ENCODE data around the gene PUSL1.
A peak's percentile ranks its signal among the peaks of the same experiment; 100 is the strongest.

Gene PUSL1

DNA sequence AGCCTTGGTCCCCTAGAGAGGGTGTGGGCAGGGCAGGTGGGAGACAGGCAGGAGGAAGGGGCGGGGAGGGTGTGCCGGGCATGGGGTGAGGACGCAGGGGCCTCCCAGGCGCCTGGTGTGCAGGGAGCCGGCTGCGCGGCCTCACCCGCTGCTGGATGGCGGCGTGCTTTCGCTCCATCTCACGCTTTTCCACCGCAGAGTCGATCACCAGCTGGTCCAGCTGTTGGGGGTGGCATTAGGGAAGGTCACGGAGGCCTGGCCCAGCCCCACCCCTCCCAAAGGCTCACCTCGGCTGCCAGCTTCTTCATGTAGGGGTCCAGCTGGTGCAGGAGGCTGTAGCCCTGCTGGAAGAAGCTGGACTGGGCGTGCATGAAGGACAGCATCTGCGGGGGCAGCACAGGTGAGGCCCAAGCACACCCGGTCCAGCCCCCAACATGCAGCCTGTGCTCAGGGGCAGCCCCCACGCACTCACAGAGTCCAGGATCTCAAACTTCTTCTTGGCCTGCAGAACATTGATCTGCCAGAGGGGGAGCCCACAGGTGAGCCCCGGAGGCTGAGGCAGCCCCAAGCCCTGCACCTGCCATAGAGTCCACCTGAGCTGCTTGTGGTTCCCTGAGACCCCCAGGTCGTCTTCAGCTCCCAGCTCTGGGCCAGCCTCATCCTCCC lies 8.6 kb upstream of the PUSL1 start:
- no peak for DNase-seq (ENCODE audit: low read depth)
- H3K4me3 ChIP-seq (ENCODE audit: control insufficient read depth, low read depth, low read length) = no peak overlapping the region
- TF ChIP-seq CTCF (IDR thresholded peaks at IDR 0.05; ENCODE audit: control insufficient read depth, insufficient read depth, low read depth, low read length, missing control alignments) = peak; percentile 23

GRCh38 chr1:1300352-1300739 lies 8.1 kb upstream of the PUSL1 start:
- no peak for TF ChIP-seq CTCF (IDR thresholded peaks at IDR 0.05; ENCODE audit: control insufficient read depth, insufficient read depth, low read depth, low read length, missing control alignments)
- no peak for DNase-seq (ENCODE audit: low read depth)
- H3K4me3 ChIP-seq (ENCODE audit: control insufficient read depth, low read depth, low read length) = no peak overlapping the region

DNA sequence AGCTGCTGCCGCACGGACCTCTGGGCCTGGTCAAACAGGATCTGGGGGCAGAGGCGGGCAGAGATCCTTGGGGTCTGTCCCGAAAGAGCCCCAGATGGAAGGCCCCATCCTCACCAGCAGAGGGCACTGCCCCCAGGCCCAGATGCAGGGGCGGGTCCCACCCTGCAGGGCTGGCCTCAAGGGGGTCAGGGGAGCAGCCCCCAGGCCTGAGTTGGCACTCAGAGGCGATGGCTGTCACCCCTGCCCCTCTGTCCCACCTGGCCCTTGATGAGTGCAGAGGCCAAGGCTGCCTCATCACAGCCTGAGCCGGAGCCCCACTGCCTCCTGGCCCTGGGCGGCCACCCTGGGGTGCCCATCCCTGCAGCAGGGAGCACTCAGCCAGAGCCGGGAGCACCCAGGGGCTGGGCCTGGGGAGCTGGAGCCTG lies 6.4 kb upstream of the PUSL1 start:
- peak; percentile 53 for TF ChIP-seq CTCF (IDR thresholded peaks at IDR 0.05; ENCODE audit: control insufficient read depth, insufficient read depth, low read depth, low read length, missing control alignments)
- no peak overlapping the region for H3K4me3 ChIP-seq (ENCODE audit: control insufficient read depth, low read depth, low read length)
- DNase-seq (ENCODE audit: low read depth) = no peak

DNA sequence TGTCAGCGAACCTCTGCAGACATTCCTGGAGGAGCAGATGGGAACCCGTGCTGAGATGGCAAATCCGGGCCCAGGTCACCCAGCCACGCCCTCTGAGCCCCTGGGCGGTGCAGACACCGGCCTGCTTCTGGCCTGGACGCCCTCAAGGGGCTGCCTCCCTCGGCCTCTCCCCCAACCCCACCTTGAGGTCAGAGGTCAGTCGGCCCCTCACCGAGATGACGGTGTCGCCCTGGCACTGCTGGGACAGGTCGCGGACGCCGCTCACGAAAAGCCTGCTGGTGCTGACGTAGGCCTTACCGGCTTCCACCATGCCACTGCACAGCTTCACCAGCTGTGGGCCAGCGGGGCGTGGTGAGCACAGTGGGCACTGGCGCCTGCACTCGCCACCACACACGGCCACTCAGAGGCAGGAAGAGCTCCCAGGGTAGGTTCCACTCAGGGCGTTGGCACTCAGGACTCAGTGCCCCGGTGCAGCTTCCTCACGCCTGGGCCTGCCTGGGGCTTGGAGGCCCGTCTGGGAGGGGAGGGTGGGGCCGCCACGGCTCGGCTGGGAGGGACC lies 5.4 kb upstream of the PUSL1 start:
- H3K4me3 ChIP-seq (ENCODE audit: control insufficient read depth, low read depth, low read length) = no peak overlapping the region
- no peak for TF ChIP-seq CTCF (IDR thresholded peaks at IDR 0.05; ENCODE audit: control insufficient read depth, insufficient read depth, low read depth, low read length, missing control alignments)
- no peak for DNase-seq (ENCODE audit: low read depth)

DNA sequence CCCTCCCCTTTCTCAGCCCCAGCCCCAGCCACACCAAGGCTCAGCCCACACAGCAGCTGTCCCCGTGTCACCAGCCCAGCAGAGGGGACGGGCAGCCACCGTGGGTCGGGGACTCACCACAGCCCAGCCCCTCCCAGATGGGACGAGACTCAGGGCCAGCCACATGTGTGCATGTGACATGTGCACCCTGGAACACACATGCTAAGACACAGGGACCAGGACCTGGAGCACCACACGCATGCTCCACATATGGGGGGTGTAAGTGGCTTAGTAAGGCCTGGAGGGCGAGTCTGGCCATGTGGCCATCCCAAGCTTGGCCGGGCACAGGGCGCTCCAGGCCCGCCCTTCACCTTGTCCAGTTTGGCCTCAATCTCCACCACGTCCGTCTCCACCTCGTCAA lies 4.7 kb upstream of the PUSL1 start:
- no peak for TF ChIP-seq CTCF (IDR thresholded peaks at IDR 0.05; ENCODE audit: control insufficient read depth, insufficient read depth, low read depth, low read length, missing control alignments)
- DNase-seq (ENCODE audit: low read depth) = no peak
- no peak overlapping the region for H3K4me3 ChIP-seq (ENCODE audit: control insufficient read depth, low read depth, low read length)

DNA sequence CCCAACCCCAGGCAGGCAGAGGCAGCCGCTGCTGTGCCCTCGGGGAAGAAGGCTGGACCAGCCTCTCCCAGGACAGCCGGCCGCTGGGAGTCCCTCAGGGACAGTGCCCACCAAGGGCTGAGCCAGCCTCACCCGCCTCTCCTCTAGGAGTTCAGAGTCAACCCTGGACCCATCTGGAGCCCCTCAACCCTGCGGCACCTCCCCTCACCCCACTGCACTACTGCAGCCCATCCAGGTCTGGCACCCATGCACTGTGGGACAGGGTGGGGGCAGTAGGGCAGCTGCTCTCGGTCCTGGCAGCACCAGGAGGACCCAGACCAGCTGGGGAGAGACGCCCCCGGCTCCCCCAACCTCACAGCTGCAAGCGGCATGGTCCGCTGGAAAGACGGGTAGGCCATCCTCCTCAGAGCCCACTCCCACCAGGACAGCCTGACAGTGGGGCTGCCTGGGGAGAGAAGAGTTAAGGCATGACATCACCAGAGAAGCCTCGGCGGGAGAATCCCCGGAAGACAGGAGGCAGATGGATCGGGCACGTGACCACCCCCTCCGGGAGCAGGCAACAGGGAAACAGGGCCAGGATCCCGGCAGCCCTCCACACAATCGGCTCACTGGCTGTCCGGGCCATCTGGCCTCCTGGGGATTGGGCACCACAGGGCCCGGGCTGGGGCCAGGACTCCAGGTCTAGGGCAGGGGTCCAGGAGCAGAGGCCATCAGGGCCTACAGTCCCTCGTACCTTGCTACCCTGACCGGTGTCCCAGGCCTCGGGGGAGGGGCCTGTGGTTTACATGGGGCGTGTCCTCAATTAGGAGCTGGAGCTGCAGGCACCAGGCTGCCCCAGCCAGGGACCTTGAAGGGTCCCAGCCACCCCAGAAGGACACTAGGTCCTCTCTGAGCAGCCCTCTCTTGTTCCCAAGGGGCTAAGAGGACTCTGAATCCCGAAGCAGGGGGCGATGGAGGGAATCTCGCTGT lies 3.8 kb upstream of the PUSL1 start:
- peak; percentile 31 for DNase-seq (ENCODE audit: low read depth)
- H3K4me3 ChIP-seq (ENCODE audit: control insufficient read depth, low read depth, low read length) = peak overlapping the region; percentile 76
- no peak for TF ChIP-seq CTCF (IDR thresholded peaks at IDR 0.05; ENCODE audit: control insufficient read depth, insufficient read depth, low read depth, low read length, missing control alignments)
